Stimulated activated CD8-positive, alpha-beta memory T cell treated with anti-CD3 and anti-CD28 coated beads, Interleukin-4, amount 100 ng/mL, for 1 hour (primary cell): ENCODE data around the gene DOCK4.

ENCODE experiments used
- DNase-seq, 2 donors: peaks; one replicate each; pipeline ENCODE4 v3.0.0-alpha.2; 2020; ENCODE audit warnings: low read depth in 2 of 2, low spot score in 1 of 2

DOCK4 gene

GRCh38 chr7:112112822-112113255 is 93.4 kb downstream of the DOCK4 start:
- DNase-seq: no peak

DNA sequence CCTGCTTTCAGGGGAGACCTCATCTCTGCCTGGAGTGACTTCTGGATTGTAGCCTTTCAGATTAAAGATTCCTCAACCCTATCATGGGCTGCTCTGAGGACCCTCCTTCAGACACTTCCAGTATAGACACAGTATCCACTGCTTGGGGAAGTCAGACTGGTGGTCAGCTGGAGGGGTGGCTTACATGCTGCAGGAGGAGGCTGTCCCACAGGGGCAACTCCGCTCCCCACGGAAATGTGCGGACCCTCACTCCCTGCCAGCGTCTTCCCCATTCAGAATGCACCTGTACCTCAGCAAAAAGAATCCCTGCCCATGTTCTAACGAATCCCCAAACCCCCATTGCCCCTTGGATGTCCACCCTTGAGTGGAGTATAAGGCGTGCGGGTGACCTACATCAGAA is 95.5 kb downstream of the DOCK4 start:
- DNase-seq: no peak

DNA sequence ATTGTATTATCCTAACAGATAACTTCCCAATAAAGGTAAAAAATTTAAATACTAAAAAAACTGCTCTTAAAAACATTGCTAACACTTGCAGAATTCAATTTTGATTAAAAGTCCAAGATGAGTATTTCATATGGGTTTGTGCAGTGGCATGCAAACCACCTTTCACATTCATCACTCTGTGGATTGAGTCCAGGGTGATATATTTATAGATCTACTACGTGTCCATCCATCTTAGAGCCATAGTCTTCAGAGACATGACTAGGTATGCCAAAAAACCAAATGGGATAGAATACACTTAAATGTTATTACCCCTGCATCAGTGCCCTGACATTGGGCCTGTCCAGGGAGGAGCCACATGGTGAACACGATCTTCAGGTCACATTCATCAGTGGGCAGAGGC is 96.0 kb downstream of the DOCK4 start:
- DNase-seq: no peak

GRCh38 chr7:112108981-112109380 is 97.2 kb downstream of the DOCK4 start:
- no peak for DNase-seq

GRCh38 chr7:112105584-112106530 is 100.3 kb downstream of the DOCK4 start:
- DNase-seq: no peak

GRCh38 chr7:112104120-112104519 is 102.1 kb downstream of the DOCK4 start:
- DNase-seq: no peak

GRCh38 chr7:112103246-112103645 is 103.0 kb downstream of the DOCK4 start:
- no peak for DNase-seq

- no peak for DNase-seq
These were observed 104.9 kb downstream of the DOCK4 start for GRCh38 chr7:112101201-112101846.

DNA sequence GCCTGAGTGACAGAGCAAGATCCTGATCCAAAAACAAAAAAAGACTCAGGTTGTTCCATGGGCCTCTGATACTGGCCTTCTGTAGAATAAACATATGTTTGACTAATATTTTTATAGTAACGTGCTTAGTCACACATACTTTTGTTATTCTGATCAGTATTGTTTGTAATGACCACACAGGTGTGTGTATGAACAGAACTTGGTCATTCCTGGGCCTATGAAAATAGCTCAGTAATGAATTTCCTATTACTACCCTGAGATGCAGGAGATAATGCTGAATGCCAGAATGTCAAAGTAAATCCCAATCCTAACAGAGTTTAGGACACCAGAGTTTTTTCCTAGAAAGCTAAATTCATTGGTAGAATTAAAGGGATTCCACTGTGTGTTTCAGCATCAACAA is 108.7 kb downstream of the DOCK4 start:
- DNase-seq: no peak

DNA sequence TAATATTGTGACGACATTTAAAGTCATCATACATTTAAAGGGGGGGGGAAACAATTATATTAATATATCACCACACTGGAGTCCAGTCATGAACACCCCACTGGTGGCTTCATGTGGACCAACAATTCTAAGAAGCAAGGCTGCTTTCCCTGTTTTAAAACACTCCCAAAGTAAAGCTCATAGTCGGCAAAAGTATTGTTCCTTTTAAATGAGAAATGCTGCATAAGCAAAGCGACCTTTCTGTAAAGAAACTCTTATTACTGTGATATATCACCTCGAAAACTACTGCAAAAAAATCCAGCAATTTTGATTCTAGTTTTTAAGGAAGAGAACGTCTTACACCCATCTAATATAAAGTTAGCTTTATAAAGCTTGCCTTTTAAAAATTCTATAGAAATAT is 112.8 kb downstream of the DOCK4 start:
- DNase-seq: no peak

DNA sequence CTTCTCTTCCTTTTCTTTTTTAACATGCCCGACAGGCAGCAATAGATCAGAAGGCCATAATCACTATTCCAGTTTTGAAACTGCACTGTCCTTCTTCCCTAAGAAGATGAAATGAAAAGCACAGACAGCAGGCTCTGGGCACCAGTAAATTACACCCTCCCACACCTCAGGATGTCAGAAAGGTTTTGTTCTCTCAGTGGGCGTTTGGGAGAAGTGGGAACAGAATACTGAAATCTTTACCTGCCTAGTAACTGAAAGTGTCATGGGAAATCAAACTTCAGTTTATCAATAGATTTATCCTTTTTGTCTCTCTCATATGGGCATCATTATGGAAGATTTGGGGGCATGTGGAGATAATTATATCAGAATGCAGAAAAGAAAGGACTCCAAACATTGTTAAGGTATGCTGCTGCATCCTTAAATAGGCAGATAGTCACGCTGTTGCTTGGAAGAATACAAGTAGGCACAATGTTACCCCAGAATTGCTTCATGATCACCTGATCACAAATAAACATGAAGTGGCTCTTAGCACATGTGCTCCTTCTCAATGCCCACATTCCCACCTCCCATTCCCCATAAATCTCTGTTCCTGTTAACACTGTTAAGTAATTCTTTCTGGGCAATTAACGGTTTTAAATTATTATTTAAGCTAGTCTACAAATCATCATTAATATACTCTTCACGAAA is 113.3 kb downstream of the DOCK4 start:
- no peak for DNase-seq

DNA sequence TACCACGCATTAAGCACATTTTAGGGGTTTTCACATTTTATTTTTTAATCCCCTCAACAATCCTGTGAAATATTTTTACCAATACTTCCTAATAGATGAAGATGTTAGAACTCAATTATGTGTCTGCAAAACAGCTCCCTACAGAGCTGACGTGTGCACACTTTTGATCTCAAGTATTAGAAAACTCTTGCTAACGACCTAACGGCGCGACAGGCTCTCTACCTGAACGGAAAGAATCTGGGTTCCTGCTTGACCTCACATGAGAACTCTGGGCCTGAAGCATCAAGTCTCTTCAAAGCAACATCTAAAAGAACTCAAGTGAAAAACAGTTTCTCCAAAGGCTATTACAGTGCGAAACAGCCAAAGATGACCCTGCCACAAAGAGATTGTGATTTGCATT is 113.9 kb downstream of the DOCK4 start:
- DNase-seq: no peak

GRCh38 chr7:112091768-112092167 is 114.4 kb downstream of the DOCK4 start:
- no peak for DNase-seq

- no peak for DNase-seq
These were observed 116.6 kb downstream of the DOCK4 start for GRCh38 chr7:112089551-112089950.

- DNase-seq: no peak
These were observed 117.6 kb downstream of the DOCK4 start for GRCh38 chr7:112088484-112089016.

DNA sequence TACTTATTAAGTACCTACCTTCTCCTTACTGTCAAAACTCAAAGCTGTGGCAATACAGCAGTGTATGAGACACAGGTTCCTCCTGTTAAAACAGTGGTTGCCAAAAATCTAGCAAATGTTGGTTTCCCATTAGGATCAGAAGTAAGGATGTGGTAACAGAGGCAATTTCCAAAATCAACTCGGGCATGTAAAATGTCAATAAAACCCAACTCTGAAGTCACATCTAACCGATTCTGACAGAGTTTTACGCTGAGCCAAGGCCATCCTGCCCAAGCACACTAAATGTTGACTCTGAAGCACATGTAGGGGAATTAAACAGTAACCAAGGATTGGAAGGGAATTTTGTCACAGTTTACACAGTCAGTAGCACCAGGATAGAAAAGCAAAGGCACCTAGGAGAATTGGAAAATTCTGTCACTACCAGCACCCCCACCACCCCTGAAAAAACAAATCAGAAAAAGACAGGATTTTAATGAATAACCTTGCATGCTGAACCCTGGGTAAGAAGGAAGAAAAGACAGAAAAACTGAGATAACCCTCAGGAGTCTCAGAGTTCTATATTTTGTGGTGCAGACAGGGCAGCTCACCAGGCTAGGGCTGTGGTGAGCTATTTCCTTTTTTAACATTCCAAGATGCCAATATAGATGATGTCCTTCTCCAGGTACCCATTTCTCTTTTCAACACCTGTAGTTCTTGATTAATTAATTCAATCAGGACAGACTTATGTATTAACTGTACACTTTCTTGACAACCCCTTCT is 119.5 kb downstream of the DOCK4 start:
- DNase-seq: no peak

GRCh38 chr7:112084520-112084971 is 121.7 kb downstream of the DOCK4 start:
- no peak for DNase-seq

DNA sequence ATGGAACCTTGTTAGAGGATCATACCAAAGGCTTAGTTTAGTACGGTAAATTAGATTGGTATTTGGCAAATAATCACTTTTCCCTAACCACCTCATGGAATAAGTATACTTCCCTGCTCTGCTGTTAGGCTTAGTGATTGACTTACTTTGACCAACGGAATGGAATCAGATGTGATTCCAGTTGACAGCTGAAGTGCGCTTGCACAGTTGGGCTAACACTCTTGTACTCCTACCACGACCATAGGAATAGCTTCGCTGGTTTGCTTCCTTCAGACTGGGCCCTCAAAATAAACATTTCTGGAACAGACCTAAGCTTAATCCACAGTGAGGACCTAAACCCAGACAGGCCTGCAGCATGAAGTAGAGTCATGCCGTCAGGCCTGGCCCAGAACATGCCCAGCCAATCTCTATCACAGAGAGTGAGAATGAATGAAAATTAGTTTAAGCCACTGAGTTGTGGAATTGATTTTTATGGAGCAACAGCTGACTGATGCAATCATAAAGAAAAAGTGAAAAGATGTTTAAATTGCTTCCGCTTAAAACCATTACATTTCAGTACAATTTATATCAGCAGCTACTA is 122.3 kb downstream of the DOCK4 start:
- DNase-seq: no peak

- no peak for DNase-seq
These were observed 123.9 kb downstream of the DOCK4 start for GRCh38 chr7:112082306-112082705.

DNA sequence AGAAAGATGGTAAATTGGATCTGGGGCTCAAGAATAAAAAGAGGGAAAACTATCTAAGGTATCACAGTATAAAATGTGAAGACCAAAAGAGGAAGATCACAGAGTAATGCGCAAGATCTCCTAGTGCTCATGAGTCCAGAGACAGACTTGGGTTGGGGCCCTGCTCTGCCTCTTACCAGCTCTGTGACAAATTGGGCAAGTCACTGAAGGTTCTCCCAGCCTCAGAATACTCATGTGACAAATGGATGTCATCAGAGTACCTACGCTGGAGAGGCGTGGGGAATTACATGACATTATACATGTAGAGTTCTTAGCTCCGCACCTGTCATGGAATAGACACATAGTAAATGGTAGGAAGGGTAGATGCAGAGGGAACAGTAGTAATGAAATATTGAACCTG is 124.4 kb downstream of the DOCK4 start:
- no peak for DNase-seq
